Neural cell (in vitro differentiated cells): ENCODE results near the gene AK2. TPM values are rescaled to one million over a fixed set of nuclear protein-coding genes. Genes with fewer than 3 reads are reported as not detected.

Experiments used
- H2AFZ ChIP-seq: fragments of 200-600, 300-800 bp; sonication (generic), shearing (Covaris generic); 2 replicates; pipeline ENCODE4 v1.6.0; 2014; ENCODE audit warnings: low read depth, mild to moderate bottlenecking, antibody characterized with exemption, low read length, moderate library complexity
- H3F3A ChIP-seq: fragments of 200-600 bp; shearing (Covaris generic); 2 replicates; pipeline ENCODE4 v1.6.1; 2016; ENCODE audit warnings: mild to moderate bottlenecking, moderate library complexity, mixed read lengths, antibody characterized with exemption, low read length; ENCODE audit not compliant: insufficient read depth, poor library complexity, severe bottlenecking
- H3K27ac ChIP-seq: fragments of 200-600, 300-800 bp; sonication (generic), shearing (Covaris generic); 2 replicates; pipeline ENCODE4 v1.5.1; 2014; ENCODE audit warnings: mild to moderate bottlenecking, low read length, moderate library complexity
- H3K27me3 ChIP-seq: fragments of 300-800, 200-600 bp; sonication (generic), shearing (Covaris generic); 2 replicates; pipeline ENCODE4 v1.6.0; 2014; ENCODE audit warnings: mild to moderate bottlenecking, low read depth, low read length, moderate library complexity; ENCODE audit not compliant: insufficient read depth
- H3K36me3 ChIP-seq: fragments of 300-800, 200-600 bp; sonication (generic), shearing (Covaris generic); 2 replicates; pipeline ENCODE4 v1.5.1; 2014; ENCODE audit warnings: mild to moderate bottlenecking, antibody characterized with exemption, low read length, moderate library complexity; ENCODE audit not compliant: insufficient read depth
- H3K4me2 ChIP-seq: fragments of 300-800, 200-600 bp; sonication (generic), shearing (Covaris generic); 2 replicates; pipeline ENCODE4 v1.6.0; 2014; ENCODE audit warnings: mild to moderate bottlenecking, low read length
- H3K4me3 ChIP-seq: fragments of 300-800, 200-600 bp; sonication (generic), shearing (Covaris generic); 2 replicates; pipeline ENCODE4 v1.5.1; 2014; ENCODE audit warnings: mild to moderate bottlenecking, low read length, moderate library complexity
- H3K79me2 ChIP-seq: fragments of 200-600 bp; shearing (Covaris generic); replicated peaks from 2 replicates; pipeline ENCODE4 v1.6.0; 2014; ENCODE audit warnings: mild to moderate bottlenecking, low read length, moderate library complexity; ENCODE audit not compliant: insufficient read depth
- H3K9ac ChIP-seq: fragments of 300-800, 200-600 bp; sonication (generic), shearing (Covaris generic); 2 replicates; pipeline ENCODE4 v1.6.1; 2016; ENCODE audit warnings: mild to moderate bottlenecking, low read length, mixed read lengths
- H3K9me2 ChIP-seq: fragments of 200-600 bp; shearing (Covaris generic); 2 replicates; pipeline ENCODE4 v1.6.1; 2016; ENCODE audit warnings: mild to moderate bottlenecking, low read length, mixed read lengths; ENCODE audit not compliant: insufficient read depth
- H3K9me3 ChIP-seq: fragments of 200-600, 300-800 bp; sonication (generic), shearing (Covaris generic); 2 replicates; pipeline ENCODE4 v1.6.1; 2016; ENCODE audit warnings: mild to moderate bottlenecking, mixed run types, low read length, moderate library complexity, mixed read lengths
- H4K20me1 ChIP-seq: fragments of 200-600 bp; shearing (Covaris generic); 2 replicates; pipeline ENCODE4 v1.6.1; 2016; ENCODE audit warnings: mild to moderate bottlenecking, mixed run types; ENCODE audit not compliant: insufficient read depth
- CTCF ChIP-seq: fragments of 450-650 bp; IDR thresholded peaks from 2 replicates; pipeline ENCODE4 v1.5.1; 2014; ENCODE audit warnings: antibody characterized with exemption, mild to moderate bottlenecking, moderate library complexity; ENCODE audit not compliant: poor library complexity, severe bottlenecking
- EP300 ChIP-seq: fragments of 450-650 bp; conservative IDR thresholded peaks from 2 replicates; pipeline ENCODE4 v1.6.1; 2014; ENCODE audit warnings: antibody characterized with exemption, mild to moderate bottlenecking, moderate library complexity; ENCODE audit not compliant: poor library complexity, severe bottlenecking
- EZH2 ChIP-seq: fragments of 200-600, 300-800 bp; shearing (Covaris generic), sonication (generic); IDR thresholded peaks from 2 replicates; pipeline ENCODE4 v1.6.1; 2014; ENCODE audit warnings: antibody characterized with exemption, low read length, borderline replicate concordance, mild to moderate bottlenecking; ENCODE audit not compliant: insufficient read depth, poor library complexity, severe bottlenecking
- MXI1 ChIP-seq: fragments of 450-650 bp; conservative IDR thresholded peaks from 2 replicates; pipeline ENCODE4 v1.6.1; 2014; ENCODE audit warnings: antibody characterized with exemption, mild to moderate bottlenecking; ENCODE audit not compliant: poor library complexity, severe bottlenecking
- POLR2AphosphoS5 ChIP-seq: IDR thresholded peaks from 2 replicates; pipeline ENCODE4 v1.6.1; 2012
- RAD21 ChIP-seq: fragments of 450-650 bp; conservative IDR thresholded peaks from 2 replicates; pipeline ENCODE4 v1.6.1; 2014; ENCODE audit warnings: antibody characterized with exemption, mild to moderate bottlenecking, moderate library complexity
- REST ChIP-seq: IDR thresholded peaks from 2 replicates; pipeline ENCODE4 v1.6.1; 2012; ENCODE audit warnings: borderline replicate concordance
- SMC3 ChIP-seq: fragments of 450-650 bp; conservative IDR thresholded peaks from 2 replicates; pipeline ENCODE4 v1.6.1; 2014; ENCODE audit warnings: antibody characterized with exemption, mild to moderate bottlenecking, moderate library complexity; ENCODE audit not compliant: poor library complexity
- TAF1 ChIP-seq: IDR thresholded peaks from 2 replicates; pipeline ENCODE4 v1.6.1; 2012; ENCODE audit warnings: low read depth
- polyA plus RNA-seq: library from polyadenylated mRNA; depleted of rRNA; stranded (reverse); fragments of >200 nt; gene quantifications from 2 replicates; pipeline ENCODE4 v1.2.3, GENCODE V29; 2014

AK2 gene
- polyA plus RNA-seq, 1 donor from 2014 or later: 107 TPM

GRCh38 chr1:32991819-32992488, 44.7 kb downstream of the AK2 start:
- Histone ChIP-seq H3K79me2 (no peaks in the 10 kb centered on the region), H4K20me1 (no peaks in the 10 kb centered on the region), H3K4me3 (no peak overlapping the region), H3K36me3 (no peaks in the 10 kb centered on the region), H3K4me2 (no peak overlapping the region), H3K9me2 (no peaks in the 10 kb centered on the region), H3K27ac (no peak overlapping the region), H3K9ac (no peak overlapping the region), H2AFZ (no peak overlapping the region), H3K9me3 (no peaks in the 10 kb centered on the region), H3F3A (no peaks in the 10 kb centered on the region), H3K27me3 (no peaks in the 10 kb centered on the region)
- TF ChIP-seq EZH2 (no peak), SMC3 (no peak), REST (no peak), CTCF (no peak), RAD21 (no peak), EP300 (no peak), POLR2AphosphoS5 (no peak), MXI1 (no peak), TAF1 (no peak)

- H3K27ac ChIP-seq: no peak overlapping the region
These were observed 45.3 kb downstream of the AK2 start for GRCh38 chr1:32991386-32991785.

More at GRCh38 chr1:32991386-32991785, 45.3 kb downstream of the AK2 start:
- no peak overlapping the region for H3K4me3 ChIP-seq
- no peaks in the 10 kb centered on the region for H3K36me3 ChIP-seq
- H3K79me2 ChIP-seq: no peaks in the 10 kb centered on the region
- TF ChIP-seq MXI1: no peak
- no peak for TF ChIP-seq SMC3
- TF ChIP-seq EP300: no peak
- no peak for TF ChIP-seq EZH2
- TF ChIP-seq CTCF: no peak
- no peak for TF ChIP-seq TAF1
- no peak for TF ChIP-seq POLR2AphosphoS5
- TF ChIP-seq RAD21: no peak
- TF ChIP-seq REST: no peak
- H3K27me3 ChIP-seq: no peaks in the 10 kb centered on the region
- no peak overlapping the region for H3K4me2 ChIP-seq
- no peak overlapping the region for H2AFZ ChIP-seq
- H3K9ac ChIP-seq: no peak overlapping the region
- no peaks in the 10 kb centered on the region for H3K9me3 ChIP-seq
- H4K20me1 ChIP-seq: no peaks in the 10 kb centered on the region
- no peaks in the 10 kb centered on the region for H3F3A ChIP-seq
- H3K9me2 ChIP-seq: no peaks in the 10 kb centered on the region
